ENCODE data around the gene AGER. TPM values are rescaled to one million over a fixed set of nuclear protein-coding genes. Genes with fewer than 3 reads are reported as not detected.
"Not testable (repeated sequence)": the region's sequence is repeated elsewhere in the genome, so short reads cannot be mapped to it uniquely, and the experiment has no call there.

Gene AGER
- total RNA-seq, 4 donors from 2014 or later, result 0.48 to 9.3 (median 1.2) TPM

DNA sequence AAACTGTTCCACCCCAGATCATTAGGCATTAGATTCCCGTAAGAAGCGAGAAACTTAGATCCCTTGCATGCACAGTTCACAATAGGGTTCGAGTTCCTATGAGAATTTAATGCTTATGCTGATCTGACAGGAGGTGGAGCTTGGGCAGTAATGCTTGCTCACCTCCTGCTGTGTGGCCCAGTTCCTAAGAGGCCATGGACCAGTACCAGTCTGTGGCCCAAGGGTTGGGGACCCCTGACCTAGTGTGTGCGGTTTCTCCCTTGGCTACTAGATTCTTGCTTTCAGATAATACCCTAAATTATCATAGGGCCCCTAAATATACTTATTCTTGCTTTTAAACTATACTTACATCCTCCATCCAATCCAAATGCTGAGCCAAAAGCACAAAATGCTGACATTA, 10.3 kb upstream of the AGER start:
- ATAC-seq (ENCODE audit: low FRiP score), result no peak
- TF ChIP-seq, protein P1, sequence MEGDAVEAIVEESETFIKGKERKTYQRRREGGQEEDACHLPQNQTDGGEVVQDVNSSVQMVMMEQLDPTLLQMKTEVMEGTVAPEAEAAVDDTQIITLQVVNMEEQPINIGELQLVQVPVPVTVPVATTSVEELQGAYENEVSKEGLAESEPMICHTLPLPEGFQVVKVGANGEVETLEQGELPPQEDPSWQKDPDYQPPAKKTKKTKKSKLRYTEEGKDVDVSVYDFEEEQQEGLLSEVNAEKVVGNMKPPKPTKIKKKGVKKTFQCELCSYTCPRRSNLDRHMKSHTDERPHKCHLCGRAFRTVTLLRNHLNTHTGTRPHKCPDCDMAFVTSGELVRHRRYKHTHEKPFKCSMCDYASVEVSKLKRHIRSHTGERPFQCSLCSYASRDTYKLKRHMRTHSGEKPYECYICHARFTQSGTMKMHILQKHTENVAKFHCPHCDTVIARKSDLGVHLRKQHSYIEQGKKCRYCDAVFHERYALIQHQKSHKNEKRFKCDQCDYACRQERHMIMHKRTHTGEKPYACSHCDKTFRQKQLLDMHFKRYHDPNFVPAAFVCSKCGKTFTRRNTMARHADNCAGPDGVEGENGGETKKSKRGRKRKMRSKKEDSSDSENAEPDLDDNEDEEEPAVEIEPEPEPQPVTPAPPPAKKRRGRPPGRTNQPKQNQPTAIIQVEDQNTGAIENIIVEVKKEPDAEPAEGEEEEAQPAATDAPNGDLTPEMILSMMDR (IDR thresholded peaks at IDR 0.05), result no peak
- no peak for DNase-seq (ENCODE audit: low spot score)

DNA sequence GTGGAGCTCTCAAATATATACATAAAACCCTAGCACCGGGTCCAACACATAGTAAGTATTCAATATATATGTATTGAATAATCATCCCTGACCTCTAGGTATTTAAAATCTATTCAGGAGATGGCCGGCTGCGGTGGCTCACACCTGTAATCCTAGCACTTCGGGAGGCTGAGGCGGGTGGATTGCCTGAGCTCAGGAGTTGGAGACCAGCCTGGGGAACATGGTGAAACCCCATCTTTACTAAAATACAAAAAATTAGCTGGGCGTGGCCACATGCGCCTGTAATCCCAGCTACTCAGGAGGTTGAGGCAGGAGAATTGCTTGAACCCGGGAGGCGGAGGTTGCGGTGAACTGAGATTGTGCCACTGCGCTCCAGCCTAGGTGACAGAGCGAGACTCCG, 9.0 kb upstream of the AGER start:
- not testable (repeated sequence) for DNase-seq (ENCODE audit: low spot score); ATAC-seq (ENCODE audit: low FRiP score)

DNA sequence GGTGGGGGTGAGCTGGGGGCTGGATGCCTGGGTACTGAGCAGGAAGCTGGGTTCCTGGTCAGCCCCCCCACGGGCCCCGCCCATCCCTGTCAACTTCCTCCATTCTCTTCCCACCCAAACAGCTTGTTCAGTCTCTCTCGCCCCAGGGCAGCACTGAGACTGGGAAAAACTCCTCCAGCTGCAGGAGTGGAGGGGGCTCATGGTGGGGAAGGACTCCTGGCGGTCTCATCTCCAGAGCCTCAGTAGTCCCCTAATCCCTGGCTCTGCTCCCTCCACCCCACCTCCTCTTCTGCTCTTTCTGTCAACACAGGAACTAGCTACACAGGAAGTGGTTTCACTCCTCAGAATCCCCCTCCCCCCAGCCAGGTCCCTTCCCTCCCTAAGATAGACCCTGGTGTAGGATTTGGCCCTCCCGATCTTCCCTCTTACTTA, 8.6 kb upstream of the AGER start, which contains the start of gene GPSM3:
Gene GPSM3, minus strand, starts transcription at position 36 of the 432 bp plus-strand sequence. CDS start 130 bp downstream, outside the sequence.
- DNase-seq (ENCODE audit: low spot score) (no peak), ATAC-seq (ENCODE audit: low FRiP score) (no peak)
- TF ChIP-seq, protein P1 (IDR thresholded peaks at IDR 0.05), result no peak

DNA sequence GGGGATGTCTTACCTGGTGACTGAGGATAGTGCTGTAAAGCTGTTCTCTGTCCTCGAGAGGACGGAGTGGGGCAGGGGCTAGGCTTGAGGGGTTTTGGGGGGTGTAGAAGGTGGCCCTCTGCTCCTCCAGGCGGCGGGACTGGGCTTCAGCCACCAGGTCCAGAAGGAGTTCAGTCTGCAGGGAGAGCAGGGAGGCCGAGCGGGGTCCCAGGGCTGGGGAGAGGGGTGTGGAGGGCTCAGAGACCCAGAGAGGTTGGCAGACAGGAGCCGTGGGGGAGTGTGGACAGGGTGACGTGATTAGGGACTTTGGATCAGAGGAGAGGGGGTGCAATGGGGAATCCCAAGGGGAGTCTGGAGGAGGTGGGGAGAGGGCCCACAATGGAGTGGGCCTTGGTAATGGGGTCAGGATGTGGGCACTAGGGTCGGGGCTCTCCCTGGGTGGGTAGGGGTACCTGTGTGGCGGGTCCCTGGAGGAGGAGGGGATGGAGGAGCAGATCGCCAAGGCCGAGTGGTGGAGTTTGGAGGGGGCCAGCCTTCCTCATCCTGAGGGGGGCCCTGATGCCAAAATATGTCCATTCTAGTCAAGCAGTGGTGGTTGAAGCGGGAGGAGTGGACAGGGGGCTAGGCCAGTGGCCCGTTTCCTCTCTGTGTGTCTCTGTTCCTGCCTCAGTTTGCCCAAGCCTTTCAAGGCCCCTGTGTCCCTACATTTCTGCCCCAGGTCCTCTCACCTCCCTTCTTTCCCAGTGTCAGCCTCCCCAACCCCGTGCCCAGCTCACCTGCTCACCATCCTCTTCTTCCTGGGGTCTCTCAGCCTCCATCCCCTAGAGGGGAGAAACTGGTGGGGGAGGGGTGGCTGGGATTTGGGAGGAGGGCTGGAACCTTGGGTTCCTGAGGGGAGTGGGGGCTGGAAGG, 7.9 kb upstream of the AGER start:
- TF ChIP-seq, protein P1 (IDR thresholded peaks at IDR 0.05), result no peak
- DNase-seq (ENCODE audit: low spot score), result no peak
- ATAC-seq (ENCODE audit: low FRiP score), result no peak

DNA sequence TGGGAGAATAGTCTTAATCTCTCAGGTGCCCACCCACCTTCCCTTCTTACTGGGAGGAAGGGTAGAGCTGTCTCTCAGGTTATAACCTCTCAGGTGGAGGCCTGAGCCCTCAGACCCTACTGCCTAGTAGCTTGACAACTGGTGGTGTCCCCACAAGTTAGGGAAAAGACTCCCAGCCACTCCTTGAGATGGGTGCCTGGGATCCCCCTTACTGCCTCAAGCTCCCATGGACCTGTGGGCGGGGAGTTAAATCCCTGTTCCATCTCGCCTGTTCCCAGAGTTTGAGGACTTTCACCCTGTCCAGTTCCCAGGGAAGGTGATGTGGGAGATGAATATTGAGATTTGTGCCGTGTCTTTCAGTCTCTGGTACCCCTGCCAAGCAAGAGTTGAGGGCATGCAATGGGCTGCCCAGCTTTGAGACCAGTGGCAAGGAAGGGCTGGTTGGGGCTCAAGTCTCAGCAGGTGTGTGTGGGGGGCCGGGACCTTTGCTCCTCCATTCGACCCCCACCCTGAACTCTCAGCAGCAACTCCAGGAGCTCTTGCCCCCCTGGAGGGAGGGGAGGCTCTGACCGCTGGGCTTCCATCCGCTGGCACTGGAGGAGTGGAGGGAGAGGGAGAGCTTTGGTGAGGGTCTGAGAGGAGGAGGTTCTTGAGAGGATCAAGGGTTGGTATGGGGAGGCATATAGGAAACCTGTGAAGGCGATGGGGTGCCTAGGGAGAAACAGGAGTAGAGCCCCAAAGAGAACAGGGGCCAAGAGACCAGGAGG, 7.0 kb upstream of the AGER start:
- ATAC-seq (ENCODE audit: low FRiP score) (no peak), DNase-seq (ENCODE audit: low spot score) (no peak)
- TF ChIP-seq, protein P1 (IDR thresholded peaks at IDR 0.05), result no peak

DNA sequence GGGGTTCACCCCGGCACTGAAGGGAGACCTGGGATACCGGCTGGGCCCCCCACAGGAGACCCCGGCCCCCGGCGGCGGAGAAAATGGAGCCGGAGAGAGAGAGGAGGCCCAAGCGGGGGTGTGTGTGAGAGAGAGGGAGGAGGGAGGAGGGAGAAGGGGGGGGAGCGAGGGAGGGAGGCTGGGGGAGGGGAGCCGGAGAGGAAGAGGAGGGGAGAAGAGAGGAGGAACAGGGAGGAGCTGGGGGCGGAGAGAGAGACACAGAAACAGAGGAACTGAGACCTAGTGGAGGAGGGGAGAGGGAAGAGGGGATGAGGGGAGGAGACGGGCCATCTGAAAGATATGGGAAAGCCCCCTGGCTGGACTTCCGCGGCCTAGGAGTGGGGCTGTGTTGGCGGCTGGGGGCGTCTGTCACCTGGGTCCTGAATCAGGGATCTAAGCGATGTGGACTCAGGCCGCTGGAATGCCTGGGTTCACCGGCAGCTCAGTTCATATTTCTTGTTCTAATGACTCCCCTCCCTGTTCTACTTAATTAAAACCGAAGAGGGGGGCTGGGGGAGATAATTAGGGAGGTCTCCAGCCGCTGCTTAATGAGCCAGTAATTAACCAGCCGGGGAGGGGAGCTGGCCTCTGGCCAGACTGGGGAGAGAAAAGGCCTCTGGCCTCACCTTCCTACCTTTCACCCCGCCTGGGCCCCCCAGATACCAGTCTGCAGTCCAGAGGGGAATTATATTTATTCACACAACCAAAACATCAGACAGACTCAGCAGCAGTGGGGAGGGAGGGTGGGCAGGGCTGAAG, 6.2 kb upstream of the AGER start, which contains the start of gene PBX2:
Gene PBX2, minus strand, starts transcription at position 149 of the 798 bp plus-strand sequence. CDS start 287 bp downstream, outside the sequence.
- ATAC-seq (ENCODE audit: low FRiP score), result peak; percentile 67
- TF ChIP-seq, protein P1 (IDR thresholded peaks at IDR 0.05), result no peak
- peak; percentile 74 for DNase-seq (ENCODE audit: low spot score)

DNA sequence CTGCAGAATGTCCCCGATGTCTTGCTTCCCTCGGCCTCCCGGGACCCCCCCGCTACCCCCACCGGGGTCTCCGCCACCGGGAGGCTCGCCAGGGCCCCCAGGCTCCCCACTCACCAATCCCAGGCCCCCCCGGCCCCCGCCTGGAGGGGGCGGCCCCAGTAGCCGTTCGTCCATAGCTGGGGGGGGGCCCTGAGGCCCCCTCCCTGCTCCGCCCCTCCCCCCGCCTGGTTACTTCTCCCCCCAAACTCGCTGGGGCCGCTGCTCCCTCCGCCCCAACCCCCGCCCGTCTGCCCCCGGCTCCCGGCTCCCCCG, 5.6 kb upstream of the AGER start:
- DNase-seq (ENCODE audit: low spot score) (no peak), ATAC-seq (ENCODE audit: low FRiP score) (no peak)
- TF ChIP-seq, protein P1 (IDR thresholded peaks at IDR 0.05), result no peak

Data from omental fat pad (tissue), 4 donors.